ENCODE measurements around the gene ZNF236.

DNA sequence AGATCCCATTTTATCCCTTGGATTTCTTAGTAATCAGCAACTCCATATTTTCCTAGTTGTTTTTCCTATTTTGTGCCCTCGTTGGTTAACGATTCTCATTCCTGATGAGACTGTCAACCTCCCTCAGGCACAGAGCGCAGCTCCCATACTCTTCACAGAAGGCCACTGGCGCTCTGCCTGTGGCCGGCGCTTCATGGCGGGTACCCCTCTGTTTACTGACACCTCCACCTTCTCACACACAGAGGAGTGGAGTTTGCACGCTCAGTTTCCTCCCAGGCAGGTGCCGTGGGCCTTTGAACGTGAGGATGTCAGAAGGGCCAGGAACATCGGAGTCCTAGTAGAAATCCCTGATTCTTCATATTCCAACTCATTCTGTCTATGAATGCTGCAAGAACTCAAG is 171.2 kb downstream of the ZNF236 start:
- TF ChIP-seq, protein P1, sequence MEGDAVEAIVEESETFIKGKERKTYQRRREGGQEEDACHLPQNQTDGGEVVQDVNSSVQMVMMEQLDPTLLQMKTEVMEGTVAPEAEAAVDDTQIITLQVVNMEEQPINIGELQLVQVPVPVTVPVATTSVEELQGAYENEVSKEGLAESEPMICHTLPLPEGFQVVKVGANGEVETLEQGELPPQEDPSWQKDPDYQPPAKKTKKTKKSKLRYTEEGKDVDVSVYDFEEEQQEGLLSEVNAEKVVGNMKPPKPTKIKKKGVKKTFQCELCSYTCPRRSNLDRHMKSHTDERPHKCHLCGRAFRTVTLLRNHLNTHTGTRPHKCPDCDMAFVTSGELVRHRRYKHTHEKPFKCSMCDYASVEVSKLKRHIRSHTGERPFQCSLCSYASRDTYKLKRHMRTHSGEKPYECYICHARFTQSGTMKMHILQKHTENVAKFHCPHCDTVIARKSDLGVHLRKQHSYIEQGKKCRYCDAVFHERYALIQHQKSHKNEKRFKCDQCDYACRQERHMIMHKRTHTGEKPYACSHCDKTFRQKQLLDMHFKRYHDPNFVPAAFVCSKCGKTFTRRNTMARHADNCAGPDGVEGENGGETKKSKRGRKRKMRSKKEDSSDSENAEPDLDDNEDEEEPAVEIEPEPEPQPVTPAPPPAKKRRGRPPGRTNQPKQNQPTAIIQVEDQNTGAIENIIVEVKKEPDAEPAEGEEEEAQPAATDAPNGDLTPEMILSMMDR (IDR thresholded peaks at IDR 0.05; ENCODE audit: low read length), result no peak
- no peak for TF ChIP-seq EZH2 (IDR thresholded peaks at IDR 0.05; ENCODE audit: borderline replicate concordance, low read length)
